Measurements from ENCODE around the gene ITGB4.

ITGB4 gene

GRCh38 chr17:75785016-75785890, 64.0 kb downstream of the ITGB4 start:
- no peak for DNase-seq (ENCODE audit: low read depth, low spot score)

- no peak for DNase-seq (ENCODE audit: low read depth, low spot score)
Measured at GRCh38 chr17:75791254-75791653, 70.0 kb downstream of the ITGB4 start.

DNA sequence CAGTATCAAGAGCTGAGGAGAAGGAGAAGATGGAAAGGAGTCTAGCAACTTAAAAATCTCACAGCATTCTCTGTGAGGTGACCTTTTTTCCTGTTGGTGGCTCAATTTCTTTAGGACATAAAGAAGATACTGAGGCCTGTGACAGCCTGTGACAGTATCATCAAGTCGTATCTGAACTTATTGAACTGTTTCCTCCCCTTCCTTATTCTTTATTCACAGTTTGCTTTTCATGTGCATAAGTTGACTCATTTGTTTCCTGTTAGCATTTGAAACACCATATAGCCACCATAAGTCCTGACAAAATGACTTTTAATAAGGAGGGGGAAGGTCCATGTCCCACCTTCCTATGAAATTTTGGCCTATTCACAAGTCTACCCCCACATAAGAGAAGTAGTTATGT, 72.2 kb downstream of the ITGB4 start:
- DNase-seq (ENCODE audit: low read depth, low spot score) = no peak

DNA sequence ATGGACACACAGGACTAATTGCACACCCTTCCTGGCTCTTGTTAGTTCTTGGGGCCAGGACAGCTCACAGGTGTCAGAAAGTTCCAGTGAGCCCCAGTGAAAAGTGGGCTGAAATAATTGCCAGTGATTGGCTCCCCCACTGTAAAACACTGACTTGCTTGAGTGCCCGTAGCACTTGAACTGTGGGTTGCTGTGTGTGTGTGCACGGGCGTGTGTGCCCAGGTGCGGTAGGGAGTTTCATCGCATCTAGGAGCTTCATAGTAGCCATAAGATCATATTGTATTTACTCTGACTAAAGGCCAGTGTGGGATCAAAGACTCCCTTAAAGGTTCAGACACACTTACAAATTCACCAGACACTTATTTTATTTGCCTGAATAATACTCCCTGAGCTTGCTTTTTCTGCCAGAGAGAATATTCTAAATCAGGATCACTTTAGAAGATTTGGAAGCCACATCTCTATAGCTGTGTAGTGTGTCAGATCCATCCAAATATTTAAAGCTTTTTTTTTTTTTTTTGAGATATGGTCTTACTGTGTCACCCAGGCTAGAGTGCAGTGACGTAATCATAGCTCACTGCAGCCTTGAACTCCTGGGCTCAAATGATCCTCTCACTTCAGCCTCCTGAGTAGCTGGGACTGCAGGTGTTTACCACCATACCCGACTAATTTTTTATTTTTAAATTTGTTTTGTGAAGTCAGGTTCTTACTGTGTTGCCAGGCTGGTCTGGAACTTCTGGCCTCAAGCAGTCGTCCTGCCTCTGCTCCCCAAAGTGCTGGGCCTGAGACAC, 74.8 kb downstream of the ITGB4 start:
- DNase-seq (ENCODE audit: low read depth, low spot score) = no peak

- DNase-seq (ENCODE audit: low read depth, low spot score) = no peak
Measured at GRCh38 chr17:75799402-75799801, 78.1 kb downstream of the ITGB4 start.

GRCh38 chr17:75803883-75804282, 82.6 kb downstream of the ITGB4 start:
- no peak for DNase-seq (ENCODE audit: low read depth, low spot score)

GRCh38 chr17:75806822-75807500, 85.7 kb downstream of the ITGB4 start:
- DNase-seq (ENCODE audit: low read depth, low spot score) = no peak
